HUES64 (cell line): ENCODE results near the gene CLUH.

ENCODE experiments used
- H3K27ac ChIP-seq: 2 replicates; pipeline ENCODE4 v1.7.0; 2013; ENCODE audit warnings: low read depth, low read length, inconsistent platforms
- H3K27me3 ChIP-seq: 2 replicates; pipeline ENCODE4 v1.6.1; 2013; ENCODE audit warnings: mild to moderate bottlenecking, low read length; ENCODE audit not compliant: insufficient read depth
- H3K36me3 ChIP-seq: 2 replicates; pipeline ENCODE4 v1.6.1; 2013; ENCODE audit warnings: mild to moderate bottlenecking, low read length; ENCODE audit not compliant: insufficient read depth
- H3K4me1 ChIP-seq: 2 replicates; pipeline ENCODE4 v1.6.1; 2013; ENCODE audit warnings: mild to moderate bottlenecking, low read length, moderate library complexity; ENCODE audit not compliant: insufficient read depth
- H3K4me3 ChIP-seq: 2 replicates; pipeline ENCODE4 v1.5.1; 2013; ENCODE audit warnings: mild to moderate bottlenecking, low read length, moderate library complexity
- H3K9ac ChIP-seq: 2 replicates; pipeline ENCODE4 v1.6.1; 2013; ENCODE audit warnings: mild to moderate bottlenecking, low read depth, low read length
- H3K9me3 ChIP-seq: 2 replicates; pipeline ENCODE4 v1.6.1; 2013; ENCODE audit warnings: low read depth, low read length; ENCODE audit not compliant: insufficient read depth
- WGBS: fragments of 150-250, 120-280 bp; methylation state at CpG from one replicate; pipeline ENCODE4 v1.1.7; 2013; ENCODE audit warnings: missing lambda C conversion rate; 5-methylcytosine and 5-hydroxymethylcytosine counted together

Gene CLUH

DNA sequence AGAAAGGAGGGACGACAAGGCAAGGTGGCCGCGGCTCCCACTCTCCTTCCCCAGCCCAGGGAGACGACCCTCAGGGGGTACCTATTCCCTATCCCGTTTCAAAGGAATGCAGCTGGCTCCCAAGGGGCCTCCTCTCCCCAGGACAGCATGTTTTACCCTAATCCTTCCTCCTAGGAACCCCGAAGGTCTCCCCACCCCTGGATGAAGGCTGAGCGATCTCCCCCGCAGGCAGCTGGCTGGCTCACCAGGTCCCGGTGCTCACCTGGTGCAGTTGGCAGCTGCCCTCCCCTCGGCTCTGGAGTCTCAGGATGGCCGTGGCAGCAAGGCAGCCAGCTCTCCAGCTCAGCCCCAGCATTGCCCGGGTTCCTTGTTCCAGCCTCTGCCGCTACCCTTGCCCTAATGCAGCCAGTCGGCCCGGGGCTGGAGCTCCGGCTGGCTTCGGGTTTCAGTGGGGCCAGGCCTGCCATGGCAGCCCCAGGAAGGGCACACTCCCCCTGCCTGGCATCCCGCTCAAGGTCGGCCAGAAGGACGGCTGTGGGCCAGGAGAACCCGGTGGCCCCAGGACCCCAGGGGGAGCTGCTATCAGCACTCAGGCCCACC lies 4.6 kb downstream of the CLUH start:
- no peaks in the 10 kb centered on the region for H3K9me3 ChIP-seq
- H3K9ac ChIP-seq, result no peak overlapping the region; the same call in 1 of the 2 replicates
- H3K36me3 ChIP-seq, result peaks cover 24% of the 10 kb centered on the region
- peaks cover 14% of the 10 kb centered on the region for H3K27me3 ChIP-seq
- H3K4me3 ChIP-seq, result no peak overlapping the region
- 93% methylated on average over 20 of the region's 21 CpGs for WGBS
- H3K27ac ChIP-seq, result no peak overlapping the region
- H3K4me1 ChIP-seq, result peaks cover 26% of the 10 kb centered on the region

- Histone ChIP-seq H3K27me3 (peaks cover 10% of the 10 kb centered on the region), H3K4me3 (no peak overlapping the region), H3K9me3 (no peaks in the 10 kb centered on the region), H3K27ac (no peak overlapping the region), H3K36me3 (peaks cover 33% of the 10 kb centered on the region), H3K4me1 (peaks cover 26% of the 10 kb centered on the region), H3K9ac (no peak overlapping the region)
- WGBS, result 93% methylated on average over 25 of the region's 25 CpGs
These were observed 5.4 kb downstream of the CLUH start for GRCh38 chr17:2705888-2706795.

- H3K4me1 ChIP-seq, result peaks cover 23% of the 10 kb centered on the region
- no peak overlapping the region for H3K9ac ChIP-seq
- H3K36me3 ChIP-seq, result peaks cover 42% of the 10 kb centered on the region
- WGBS, result 83% methylated on average over 7 of the region's 7 CpGs
- H3K27me3 ChIP-seq, result peaks cover 1% of the 10 kb centered on the region; the same call in 1 of the 2 replicates
- H3K9me3 ChIP-seq, result no peaks in the 10 kb centered on the region
- H3K27ac ChIP-seq, result no peak overlapping the region
- H3K4me3 ChIP-seq, result no peak overlapping the region
These were observed 6.3 kb downstream of the CLUH start for GRCh38 chr17:2705263-2705662.

DNA sequence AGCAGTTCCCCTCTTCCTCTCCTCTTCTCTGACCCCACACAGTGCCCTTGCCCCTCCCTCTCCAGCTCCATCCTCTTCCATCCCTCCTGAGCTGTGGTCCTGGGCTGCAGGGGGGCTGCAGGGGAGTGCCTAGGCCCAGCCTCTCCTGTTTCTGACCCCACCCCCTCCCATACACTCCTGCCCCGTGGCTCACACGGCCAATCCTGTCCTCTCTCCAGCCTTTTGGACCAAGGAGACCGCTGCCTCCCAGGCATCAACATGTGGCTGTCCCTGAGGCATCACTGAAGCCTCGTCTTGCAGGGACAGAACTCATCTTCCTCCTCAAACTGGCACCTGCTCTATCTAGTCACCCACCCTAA lies 6.7 kb downstream of the CLUH start:
- no peaks in the 10 kb centered on the region for H3K27me3 ChIP-seq
- H3K4me3 ChIP-seq, result no peak overlapping the region
- no peaks in the 10 kb centered on the region for H3K9me3 ChIP-seq
- H3K27ac ChIP-seq, result no peak overlapping the region
- no peak overlapping the region for H3K9ac ChIP-seq
- H3K36me3 ChIP-seq, result peaks cover 45% of the 10 kb centered on the region
- 63% methylated on average over 4 of the region's 4 CpGs for WGBS
- peaks cover 19% of the 10 kb centered on the region for H3K4me1 ChIP-seq

DNA sequence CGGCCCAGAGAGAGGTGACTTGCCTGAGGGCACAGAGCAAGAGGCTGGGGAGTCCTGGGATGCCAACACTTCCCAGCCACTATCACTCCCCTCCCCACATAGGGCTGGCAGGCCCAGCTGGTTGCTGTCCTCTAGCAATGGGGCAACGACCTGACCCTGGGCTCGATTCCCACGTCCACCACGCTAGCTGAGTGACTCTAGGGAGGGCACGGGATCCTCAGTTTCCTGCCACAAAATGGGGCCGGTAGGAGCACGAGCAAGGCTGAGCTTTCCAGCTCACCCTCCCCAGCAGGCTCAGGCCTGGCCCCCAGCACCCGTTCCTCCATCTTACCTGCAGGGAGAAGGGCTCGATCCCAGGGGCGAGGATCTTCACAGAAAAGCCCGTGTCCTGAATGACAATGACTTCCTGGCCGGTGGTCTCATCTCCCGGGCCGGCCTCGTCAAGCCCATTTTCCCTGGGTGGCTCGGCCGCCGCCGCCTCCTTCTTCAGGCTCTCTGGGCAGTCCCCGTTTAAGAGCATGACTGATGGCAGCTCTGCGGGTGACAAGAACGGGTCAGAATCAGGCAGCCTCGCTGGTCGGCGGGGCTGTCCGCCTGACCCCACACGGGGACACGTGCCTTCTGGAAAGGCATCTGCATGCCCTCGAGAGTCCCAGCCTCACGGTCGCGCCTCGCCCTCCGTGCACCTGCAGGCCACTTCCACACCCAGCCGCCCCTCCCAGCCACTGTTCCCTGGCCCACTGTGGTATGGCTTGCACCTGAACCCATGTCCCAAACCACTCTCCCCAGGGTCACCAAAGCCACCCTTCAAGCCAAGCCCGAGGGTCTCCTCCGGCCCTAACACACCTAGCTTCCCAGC lies 7.3 kb downstream of the CLUH start:
- 89% methylated on average over 38 of the region's 38 CpGs for WGBS
- Histone ChIP-seq H3K36me3 (peaks cover 48% of the 10 kb centered on the region), H3K4me3 (no peak overlapping the region), H3K27ac (no peak overlapping the region), H3K9ac (no peak overlapping the region), H3K4me1 (peaks cover 16% of the 10 kb centered on the region), H3K27me3 (no peaks in the 10 kb centered on the region), H3K9me3 (no peaks in the 10 kb centered on the region)

DNA sequence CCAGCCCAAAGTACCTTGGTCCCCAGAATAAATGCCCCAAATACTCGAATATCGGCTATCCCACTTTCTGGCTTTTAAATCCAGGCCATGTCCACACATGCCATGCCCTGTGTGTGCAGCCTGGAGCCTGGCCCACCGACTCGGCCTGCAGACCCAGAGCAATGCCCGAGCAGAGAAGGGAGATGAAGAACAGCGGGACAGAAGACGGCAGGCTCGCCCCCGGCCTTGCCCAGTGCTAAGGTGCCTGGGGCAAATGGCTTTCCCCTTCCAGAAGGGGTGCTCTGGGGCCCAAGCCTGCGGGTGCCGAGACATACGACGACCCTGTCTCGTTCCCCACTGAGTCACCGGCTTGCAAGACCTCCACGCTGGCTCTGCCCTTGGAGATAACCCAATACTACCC lies 8.0 kb downstream of the CLUH start:
- 94% methylated on average over 16 of the region's 16 CpGs for WGBS
- Histone ChIP-seq H3K27me3 (no peaks in the 10 kb centered on the region), H3K9me3 (no peaks in the 10 kb centered on the region), H3K9ac (no peak overlapping the region), H3K4me1 (peaks cover 15% of the 10 kb centered on the region), H3K4me3 (no peak overlapping the region), H3K27ac (no peak overlapping the region), H3K36me3 (peaks cover 54% of the 10 kb centered on the region)

GRCh38 chr17:2703181-2703580 lies 8.4 kb downstream of the CLUH start:
- Histone ChIP-seq H3K36me3 (peaks cover 58% of the 10 kb centered on the region), H3K27me3 (no peaks in the 10 kb centered on the region), H3K9me3 (no peaks in the 10 kb centered on the region), H3K9ac (no peak overlapping the region), H3K4me1 (peaks cover 13% of the 10 kb centered on the region), H3K27ac (no peak overlapping the region), H3K4me3 (no peak overlapping the region)
- 94% methylated on average over 20 of the region's 20 CpGs for WGBS

DNA sequence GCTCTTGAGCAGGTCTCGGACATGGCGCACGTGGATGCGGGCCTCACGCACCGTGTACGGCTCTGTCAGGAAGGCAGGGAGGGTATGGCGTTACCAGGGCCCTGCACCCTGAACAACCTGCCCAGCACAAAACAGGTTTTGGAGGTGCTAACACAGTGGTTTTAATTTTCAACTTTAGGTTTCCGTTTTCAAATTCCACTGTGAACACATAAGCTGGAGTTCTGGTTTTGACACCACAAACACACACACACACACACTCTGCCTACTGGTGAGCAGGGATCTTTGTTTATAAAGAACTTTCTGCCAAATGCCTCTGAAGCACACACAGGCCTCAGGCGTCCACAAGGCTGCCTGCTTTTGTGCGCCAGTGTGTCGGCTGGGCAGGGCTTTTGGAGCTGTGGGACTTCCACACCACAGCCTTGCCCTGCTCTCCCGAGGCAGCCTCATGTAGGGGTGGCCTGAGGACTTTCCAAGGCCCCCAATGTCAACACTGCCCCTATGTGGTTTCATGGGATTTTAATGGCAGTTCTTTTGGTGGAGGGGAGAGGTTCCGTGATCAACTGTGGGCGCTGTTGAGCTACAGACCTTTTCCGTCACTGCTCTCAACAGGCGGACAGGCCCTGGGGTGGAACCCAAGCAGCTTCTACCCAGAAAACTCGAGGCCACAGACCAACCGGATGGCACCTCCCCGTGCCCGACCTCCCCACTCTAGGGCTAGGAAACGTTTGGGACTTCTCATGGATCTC lies 9.4 kb downstream of the CLUH start:
- 93% methylated on average over 22 of the region's 22 CpGs for WGBS
- peaks cover 67% of the 10 kb centered on the region for H3K36me3 ChIP-seq

GRCh38 chr17:2701161-2701995 lies 10.2 kb downstream of the CLUH start:
- Histone ChIP-seq H3K4me3 (no peak overlapping the region), H3K27me3 (no peaks in the 10 kb centered on the region), H3K4me1 (peaks cover 7% of the 10 kb centered on the region; the same call in 1 of the 2 replicates), H3K9me3 (no peaks in the 10 kb centered on the region), H3K27ac (no peak overlapping the region), H3K36me3 (peaks cover 71% of the 10 kb centered on the region), H3K9ac (no peak overlapping the region)
- WGBS, result 95% methylated on average over 41 of the region's 41 CpGs

More for the DNA sequence above, 9.4 kb downstream of the CLUH start:
- Histone ChIP-seq H3K4me1 (peaks cover 10% of the 10 kb centered on the region; the same call in 1 of the 2 replicates), H3K27ac (no peak overlapping the region), H3K27me3 (no peaks in the 10 kb centered on the region), H3K9ac (no peak overlapping the region), H3K9me3 (no peaks in the 10 kb centered on the region), H3K4me3 (no peak overlapping the region)
